DMS 273 (cell line): ENCODE data around the gene COL25A1.

ENCODE experiments used
- DNase-seq: peaks from one replicate; lab custom pipeline; 2025; ENCODE audit not compliant: unreplicated experiment; lab: John Stamatoyannopoulos, UW

COL25A1 gene

GRCh38 chr4:108926061-108926460 lies 376.4 kb downstream of the COL25A1 start:
- no peak for DNase-seq

GRCh38 chr4:108922191-108922590 lies 380.3 kb downstream of the COL25A1 start:
- DNase-seq, result no peak

- no peak for DNase-seq
These were observed 381.9 kb downstream of the COL25A1 start for GRCh38 chr4:108920395-108921087.

- DNase-seq, result no peak
These were observed 383.1 kb downstream of the COL25A1 start for GRCh38 chr4:108919226-108919893.

- DNase-seq, result no peak
These were observed 385.2 kb downstream of the COL25A1 start for GRCh38 chr4:108917255-108917654.

GRCh38 chr4:108916638-108917037 lies 385.8 kb downstream of the COL25A1 start:
- DNase-seq, result no peak

GRCh38 chr4:108906866-108907367 lies 395.5 kb downstream of the COL25A1 start:
- no peak for DNase-seq

- no peak for DNase-seq
These were observed 396.5 kb downstream of the COL25A1 start for GRCh38 chr4:108906006-108906405.

GRCh38 chr4:108903464-108904221 lies 398.8 kb downstream of the COL25A1 start:
- no peak for DNase-seq

- DNase-seq, result no peak
These were observed 399.7 kb downstream of the COL25A1 start for GRCh38 chr4:108902769-108903168.

- DNase-seq, result no peak
These were observed 401.2 kb downstream of the COL25A1 start for GRCh38 chr4:108901291-108901690.

- DNase-seq, result peak; percentile 0
These were observed 402.4 kb downstream of the COL25A1 start for GRCh38 chr4:108900018-108900580.

GRCh38 chr4:108893468-108893867 lies 409.0 kb downstream of the COL25A1 start:
- DNase-seq, result no peak

- no peak for DNase-seq
These were observed 410.4 kb downstream of the COL25A1 start for GRCh38 chr4:108891896-108892590.

- DNase-seq, result no peak
These were observed 412.0 kb downstream of the COL25A1 start for GRCh38 chr4:108890484-108890881.

- no peak for DNase-seq
These were observed 412.6 kb downstream of the COL25A1 start for GRCh38 chr4:108889696-108890483.

GRCh38 chr4:108888769-108889168 lies 413.7 kb downstream of the COL25A1 start:
- no peak for DNase-seq

GRCh38 chr4:108887034-108887433 lies 415.4 kb downstream of the COL25A1 start:
- no peak for DNase-seq

- DNase-seq, result no peak
These were observed 417.2 kb downstream of the COL25A1 start for GRCh38 chr4:108885211-108885610.

GRCh38 chr4:108884596-108884995 lies 417.9 kb downstream of the COL25A1 start:
- no peak for DNase-seq
